HG02885 (cell line): ENCODE measurements around the gene OSBPL6.
"Not testable (repeated sequence)": the region's sequence is repeated elsewhere in the genome, so short reads cannot be mapped to it uniquely, and the experiment has no call there.

Source experiments
- ATAC-seq: cut with Tn5 transposase; IDR thresholded peaks from one replicate; pipeline ENCODE4 v1.9.1; 2021; ENCODE audit warnings: mild to moderate bottlenecking; ENCODE audit not compliant: unreplicated experiment, poor library complexity

Gene OSBPL6

DNA sequence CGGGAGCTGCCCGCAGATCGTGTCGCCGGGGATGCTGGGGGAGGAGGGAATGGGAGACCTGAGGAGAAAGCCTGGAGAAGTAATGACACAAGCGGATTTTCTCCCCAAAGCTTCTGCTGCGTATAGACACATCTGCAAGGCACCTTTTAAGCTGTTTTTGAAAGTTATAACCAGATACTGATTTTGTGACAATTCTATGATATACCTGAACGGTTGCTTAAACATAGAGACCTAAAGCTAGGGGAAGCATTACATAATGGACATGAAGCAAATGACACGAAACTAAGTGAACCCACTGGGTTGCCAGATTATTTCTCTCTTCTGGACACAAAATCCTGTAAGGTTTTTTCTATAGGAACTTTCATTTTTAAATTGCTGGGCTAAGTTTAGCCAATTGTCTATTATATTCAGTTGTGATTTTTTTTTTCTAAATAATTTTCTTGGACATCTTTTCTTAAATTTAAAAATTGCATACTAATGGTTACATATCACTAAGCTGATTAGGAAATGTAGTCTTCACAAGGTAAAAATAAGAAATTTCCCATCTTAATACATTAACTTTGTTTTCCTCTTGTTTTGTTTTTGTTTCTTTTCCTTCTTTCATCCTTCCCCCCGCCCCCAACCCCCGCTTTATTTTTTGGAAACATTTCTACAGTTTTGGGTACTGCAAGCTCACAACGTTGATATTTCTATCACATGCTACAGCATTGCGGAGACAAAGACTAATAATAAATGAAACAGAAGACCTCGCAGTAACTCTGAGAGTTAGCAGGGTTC, 1.3 kb downstream of the OSBPL6 start:
- ATAC-seq, result no peak

DNA sequence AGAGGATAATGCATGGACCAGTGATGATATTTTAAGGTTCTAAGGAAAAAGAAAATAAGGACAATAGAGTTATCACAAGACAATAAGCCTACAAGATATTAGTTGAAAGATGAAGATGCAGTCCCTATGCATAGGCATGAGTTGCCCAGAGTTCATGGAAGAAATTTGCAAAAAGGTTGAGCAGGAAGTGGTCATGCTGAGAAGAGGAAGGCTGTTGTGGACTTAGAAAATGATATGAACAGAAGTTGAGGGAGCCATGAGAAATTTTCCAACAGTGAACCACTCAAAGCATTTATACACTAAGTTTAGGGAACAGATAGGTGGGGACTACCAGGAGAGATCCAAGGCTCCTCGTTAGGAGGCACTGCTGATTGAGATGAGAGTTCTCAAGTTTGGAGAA, 3.5 kb downstream of the OSBPL6 start:
- no peak for ATAC-seq

DNA sequence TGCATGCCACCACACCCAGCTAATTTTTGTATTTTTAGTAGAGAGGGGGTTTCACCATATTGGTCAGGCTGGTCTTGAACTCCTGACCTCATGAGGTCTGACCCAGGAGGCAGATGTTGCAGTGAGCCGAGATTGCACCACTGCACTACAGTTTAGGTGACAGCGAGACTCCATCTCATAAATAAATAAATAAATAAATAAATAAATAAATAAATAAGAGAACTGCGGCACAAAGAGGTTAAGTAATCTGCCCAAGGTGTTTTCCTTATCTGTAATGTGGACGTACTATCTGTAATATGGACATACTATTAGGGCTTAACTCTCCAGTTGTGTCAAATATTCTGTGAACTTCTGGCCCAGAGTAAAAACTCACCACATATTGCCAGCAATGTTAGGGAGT, 4.1 kb downstream of the OSBPL6 start:
- ATAC-seq, result not testable (repeated sequence)

DNA sequence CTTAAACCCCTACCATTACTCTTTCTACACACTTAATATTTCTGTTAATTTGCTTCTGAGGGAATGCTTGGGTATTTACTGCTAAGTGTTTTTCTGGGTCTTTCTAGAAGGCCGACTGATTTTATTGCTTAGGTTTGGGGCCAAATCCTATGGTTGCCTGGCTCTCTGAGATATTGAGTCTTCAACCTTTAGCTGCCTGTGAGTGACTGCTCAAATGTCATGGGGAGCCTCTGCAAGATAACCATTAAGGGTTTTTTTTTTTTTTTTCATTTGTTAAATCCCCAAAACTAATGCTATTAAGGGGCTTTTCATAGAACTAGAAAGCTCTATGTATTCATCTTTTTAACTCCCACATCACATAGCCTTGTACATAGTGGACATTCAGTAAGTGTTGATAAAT, 5.0 kb downstream of the OSBPL6 start:
- no peak for ATAC-seq

GRCh38 chr2:178200331-178200730, 6.0 kb downstream of the OSBPL6 start:
- no peak for ATAC-seq

DNA sequence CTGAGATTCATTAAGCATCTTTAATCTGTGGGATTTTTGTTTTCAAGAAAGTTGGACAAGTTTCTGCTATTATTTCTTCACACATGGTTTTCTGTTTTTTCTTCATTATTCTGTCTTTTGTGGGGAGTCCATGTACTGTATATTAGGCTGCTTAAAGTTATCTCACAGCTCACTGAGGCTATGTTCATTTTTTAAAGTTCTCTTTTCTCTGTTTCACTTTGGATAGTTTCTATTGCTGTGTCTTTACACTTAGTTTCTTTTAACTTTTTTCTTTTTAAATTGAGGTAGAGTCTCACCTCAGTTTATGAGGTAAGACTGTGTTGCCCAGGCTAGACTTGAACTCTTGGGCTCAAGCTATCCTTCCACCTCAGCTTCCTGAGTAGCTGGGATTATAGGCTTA, 8.6 kb downstream of the OSBPL6 start:
- no peak for ATAC-seq

DNA sequence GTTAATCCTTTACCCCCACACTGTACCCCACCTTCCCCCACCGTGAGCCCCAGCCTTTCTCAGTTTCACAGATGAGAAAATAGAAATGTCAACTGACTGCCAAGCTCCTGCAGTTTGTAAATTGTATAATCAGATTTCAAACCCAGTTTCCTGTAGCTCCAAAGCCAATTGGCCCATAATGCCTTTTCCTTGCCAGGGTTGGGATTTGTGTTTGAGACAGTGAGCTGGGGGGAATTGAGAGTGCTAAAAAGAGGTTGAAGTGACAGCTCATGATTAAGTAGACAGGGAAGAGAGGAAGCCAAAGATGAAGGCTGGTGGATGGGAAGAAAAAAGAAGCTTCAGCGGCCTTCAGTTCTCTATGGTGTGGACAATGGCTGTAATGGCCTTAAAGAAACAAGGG, 10.7 kb downstream of the OSBPL6 start:
- no peak for ATAC-seq

DNA sequence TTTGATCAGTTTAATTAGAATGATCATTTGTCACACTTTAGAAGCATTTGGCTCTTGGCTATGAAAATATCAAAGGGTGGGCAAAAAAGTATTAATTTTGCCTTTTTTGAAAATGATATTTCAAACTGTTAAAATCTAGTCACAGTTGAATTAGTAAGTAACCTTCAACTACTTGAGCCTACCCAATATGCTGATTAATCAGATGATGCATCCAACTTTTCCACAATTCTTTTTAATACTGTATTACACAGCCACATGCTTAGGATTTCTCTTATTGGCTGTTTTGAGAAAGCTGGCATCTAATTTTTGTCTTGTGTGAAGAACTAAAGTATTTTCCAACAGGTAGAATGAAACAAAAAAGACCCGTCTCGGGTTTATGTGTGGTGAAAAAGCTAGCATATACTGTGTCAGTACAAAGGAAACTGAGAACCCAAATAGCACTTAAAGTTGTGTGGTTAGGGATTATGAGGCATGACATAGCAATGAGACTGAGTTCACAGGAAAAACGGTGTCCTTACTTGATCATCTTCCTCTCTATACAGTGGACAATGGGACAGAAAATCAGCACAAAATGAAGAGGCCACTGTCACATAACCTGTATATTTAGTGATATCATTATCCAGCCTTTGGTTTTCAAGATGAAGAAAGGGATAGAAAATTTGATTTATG, 11.7 kb downstream of the OSBPL6 start:
- ATAC-seq, result no peak

DNA sequence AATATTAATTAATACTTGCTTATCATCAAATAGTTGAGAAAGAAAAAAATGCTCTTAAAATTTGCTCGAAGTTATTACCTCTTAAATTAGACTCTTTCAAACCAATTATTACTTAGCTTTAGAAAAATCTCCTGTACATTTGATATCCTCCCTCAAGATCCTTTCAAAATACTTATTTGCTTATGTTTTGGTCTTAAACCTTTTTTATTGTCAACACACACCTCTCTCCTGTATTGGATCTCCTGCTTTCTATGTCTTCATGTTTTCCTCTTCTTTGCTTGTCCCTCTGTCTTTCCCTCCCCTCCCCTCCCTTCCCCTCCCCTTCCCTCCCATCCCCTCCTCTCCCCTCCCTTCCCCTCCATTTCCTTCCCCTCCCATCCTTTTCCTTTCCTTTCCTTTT, 14.0 kb downstream of the OSBPL6 start:
- ATAC-seq, result no peak

DNA sequence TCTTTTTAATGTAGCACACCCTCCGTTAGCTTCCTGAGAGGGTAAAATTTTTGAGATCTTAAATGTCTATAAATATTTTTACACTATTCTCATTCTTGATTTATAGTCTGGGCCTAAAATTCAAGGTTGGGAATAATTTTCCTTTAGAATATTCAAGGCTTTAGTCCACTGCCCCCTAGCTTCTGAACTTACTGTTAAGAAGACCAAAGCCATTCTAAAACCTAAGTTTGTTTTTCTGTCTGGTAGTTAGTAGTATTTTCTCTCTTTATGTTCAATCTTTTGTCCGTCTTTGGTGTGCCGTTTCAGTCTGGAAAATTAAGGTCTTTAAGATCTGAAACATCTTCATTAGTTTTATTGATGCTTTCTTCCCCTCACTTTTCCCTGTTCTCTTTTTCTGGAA, 14.5 kb downstream of the OSBPL6 start:
- no peak for ATAC-seq

DNA sequence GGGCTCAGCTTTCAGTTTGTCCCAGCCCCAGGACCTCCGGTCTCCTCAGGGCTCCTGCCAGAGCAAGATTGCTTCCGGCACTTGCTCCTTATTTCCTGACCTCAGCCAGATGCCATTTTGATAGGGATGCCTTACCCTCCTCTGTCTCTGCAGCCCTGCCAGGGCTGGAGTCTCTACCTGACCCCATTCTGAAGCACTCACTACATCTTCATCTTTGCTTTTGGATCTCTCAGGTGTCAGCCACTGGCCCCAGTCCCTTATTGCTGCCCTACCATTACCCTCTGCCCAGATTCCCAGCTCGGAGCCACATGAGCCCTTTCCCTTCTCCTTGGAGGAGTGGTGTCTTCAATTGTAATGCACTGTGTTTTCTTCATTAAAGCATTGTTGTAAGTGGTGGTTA, 17.1 kb downstream of the OSBPL6 start:
- no peak for ATAC-seq

DNA sequence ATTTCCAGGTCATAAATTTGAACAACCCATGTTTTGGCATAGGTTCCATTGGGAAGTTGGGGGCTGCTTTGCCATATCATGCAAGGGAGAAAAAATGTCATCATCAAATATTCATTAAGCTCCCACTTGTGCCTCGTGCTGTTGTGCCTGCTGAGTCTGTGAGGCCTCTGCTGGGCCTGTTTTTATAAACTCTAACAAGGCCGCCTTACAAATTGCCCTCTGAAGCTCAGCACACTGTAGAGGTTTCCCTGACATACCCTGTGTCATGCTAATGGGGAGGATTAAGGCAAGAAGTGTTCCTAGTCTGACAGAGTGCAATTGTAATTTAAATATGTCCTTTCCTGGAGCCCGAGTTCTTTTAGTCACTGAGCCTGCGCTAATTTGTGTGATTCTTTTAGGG, 17.6 kb downstream of the OSBPL6 start:
- ATAC-seq, result no peak

- no peak for ATAC-seq
Observed at GRCh38 chr2:178213991-178214390, 19.7 kb downstream of the OSBPL6 start.

- no peak for ATAC-seq
Observed at GRCh38 chr2:178219247-178219646, 24.9 kb downstream of the OSBPL6 start.

GRCh38 chr2:178220814-178221213, 26.5 kb downstream of the OSBPL6 start:
- ATAC-seq, result no peak

- no peak for ATAC-seq
Observed at GRCh38 chr2:178221556-178221955, 27.2 kb downstream of the OSBPL6 start.

DNA sequence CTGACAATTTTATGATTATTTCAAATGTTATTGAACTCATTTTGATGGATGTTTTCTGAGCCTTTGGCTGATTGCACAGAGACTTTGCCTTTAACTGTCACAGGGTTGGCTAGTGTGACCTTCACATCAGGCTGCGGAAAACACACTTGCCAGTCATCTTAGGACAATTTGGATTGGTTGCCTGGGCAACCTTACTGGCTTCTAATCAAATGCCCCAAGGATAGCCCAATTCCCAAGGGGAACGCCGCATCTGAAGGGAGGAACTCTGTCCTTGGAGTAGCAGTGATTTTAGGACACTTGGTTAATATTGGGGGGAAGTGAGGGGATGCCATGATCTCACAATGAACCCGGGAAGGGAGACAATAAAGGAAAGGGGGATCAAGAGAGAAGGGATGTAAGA, 29.5 kb downstream of the OSBPL6 start:
- no peak for ATAC-seq

- ATAC-seq, result no peak
Observed at GRCh38 chr2:178225006-178225805, 30.9 kb downstream of the OSBPL6 start.

DNA sequence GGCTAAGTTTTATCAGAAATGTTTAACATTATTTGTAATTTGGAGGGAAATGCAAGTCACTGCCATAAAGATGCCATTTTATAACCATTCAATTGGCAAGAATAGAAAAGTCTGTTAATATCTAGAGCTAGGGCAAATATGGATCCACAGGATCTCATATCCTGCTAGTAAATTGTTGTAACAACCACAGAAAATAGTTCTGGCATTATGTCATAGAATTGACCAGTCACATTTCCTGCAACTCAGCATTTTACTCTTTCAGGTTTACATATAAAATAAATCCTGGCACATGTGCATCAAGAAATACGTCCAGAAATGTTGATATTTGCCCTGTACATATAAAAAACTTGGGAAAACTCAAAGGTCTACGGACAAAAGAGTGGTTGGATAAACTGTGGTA, 32.9 kb downstream of the OSBPL6 start:
- no peak for ATAC-seq

GRCh38 chr2:178229927-178230326, 35.6 kb downstream of the OSBPL6 start:
- no peak for ATAC-seq

DNA sequence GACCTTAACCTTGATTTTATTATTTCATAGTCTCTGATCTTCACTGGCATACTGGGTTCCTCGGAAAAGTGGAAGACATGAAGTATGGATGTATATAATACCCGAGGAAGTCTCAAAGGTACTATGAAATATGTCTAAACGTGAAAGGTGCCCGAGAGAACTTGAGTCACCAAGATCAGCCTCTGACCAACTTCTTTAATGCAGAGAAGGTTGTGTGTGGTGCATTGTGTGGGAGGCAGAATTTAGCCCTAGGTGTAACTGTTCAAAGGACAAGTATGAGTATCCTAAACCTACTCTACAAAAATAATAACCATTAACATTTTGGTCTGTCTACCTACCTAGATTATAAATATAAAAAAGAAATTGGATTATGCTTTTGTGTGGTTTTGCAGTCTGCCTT, 36.1 kb downstream of the OSBPL6 start:
- no peak for ATAC-seq
